ENCODE data around the gene RSPO3.

DNA sequence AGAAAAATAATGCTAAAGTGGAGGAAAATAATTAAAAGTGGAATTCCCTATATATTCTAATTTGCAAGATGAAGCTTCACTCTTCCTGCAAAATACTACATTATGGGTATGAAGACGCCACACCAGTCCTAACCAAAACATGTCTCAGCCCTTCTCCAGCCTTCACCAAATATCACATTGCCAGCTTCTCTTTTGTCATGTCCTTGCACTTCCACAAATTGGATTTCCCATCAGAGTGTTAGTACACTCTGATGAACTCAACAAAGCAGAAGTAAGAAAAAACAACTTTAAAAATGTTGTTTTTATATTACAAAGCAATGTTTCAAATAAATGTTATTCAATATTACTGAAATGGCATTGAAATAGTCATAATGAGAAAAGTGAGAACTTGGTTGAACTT lies 85.8 kb downstream of the RSPO3 start:
- TF ChIP-seq, protein P1, sequence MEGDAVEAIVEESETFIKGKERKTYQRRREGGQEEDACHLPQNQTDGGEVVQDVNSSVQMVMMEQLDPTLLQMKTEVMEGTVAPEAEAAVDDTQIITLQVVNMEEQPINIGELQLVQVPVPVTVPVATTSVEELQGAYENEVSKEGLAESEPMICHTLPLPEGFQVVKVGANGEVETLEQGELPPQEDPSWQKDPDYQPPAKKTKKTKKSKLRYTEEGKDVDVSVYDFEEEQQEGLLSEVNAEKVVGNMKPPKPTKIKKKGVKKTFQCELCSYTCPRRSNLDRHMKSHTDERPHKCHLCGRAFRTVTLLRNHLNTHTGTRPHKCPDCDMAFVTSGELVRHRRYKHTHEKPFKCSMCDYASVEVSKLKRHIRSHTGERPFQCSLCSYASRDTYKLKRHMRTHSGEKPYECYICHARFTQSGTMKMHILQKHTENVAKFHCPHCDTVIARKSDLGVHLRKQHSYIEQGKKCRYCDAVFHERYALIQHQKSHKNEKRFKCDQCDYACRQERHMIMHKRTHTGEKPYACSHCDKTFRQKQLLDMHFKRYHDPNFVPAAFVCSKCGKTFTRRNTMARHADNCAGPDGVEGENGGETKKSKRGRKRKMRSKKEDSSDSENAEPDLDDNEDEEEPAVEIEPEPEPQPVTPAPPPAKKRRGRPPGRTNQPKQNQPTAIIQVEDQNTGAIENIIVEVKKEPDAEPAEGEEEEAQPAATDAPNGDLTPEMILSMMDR (IDR thresholded peaks at IDR 0.05; ENCODE audit: low read depth, low read length, poor library complexity, severe bottlenecking) = no peak
- TF ChIP-seq EZH2phosphoT487 (IDR thresholded peaks at IDR 0.05; ENCODE audit: borderline replicate concordance, low read length) = no peak

All from DOHH2 (cell line).